DOHH2 (cell line): ENCODE measurements around the gene TTC39A.

Experiments used
- H3F3A ChIP-seq: fragments of 200-600 bp; sonication (generic), shearing (Covaris generic); 2 replicates; pipeline ENCODE4 v1.6.0; 2016; ENCODE audit warnings: antibody characterized with exemption, mild to moderate bottlenecking; ENCODE audit not compliant: control insufficient read depth, insufficient read depth
- H3K27ac ChIP-seq: fragments of 200-600 bp; sonication (generic); 2 replicates; pipeline ENCODE4 v1.5.1; 2014; ENCODE audit warnings: low read depth, mild to moderate bottlenecking, low read length, moderate library complexity
- H3K27me3 ChIP-seq: fragments of 200-600 bp; sonication (generic); 2 replicates; pipeline ENCODE4 v1.6.1; 2014; ENCODE audit warnings: mild to moderate bottlenecking, low read length, mixed read lengths; ENCODE audit not compliant: control insufficient read depth
- H3K36me3 ChIP-seq: fragments of 200-600 bp; sonication (generic); 2 replicates; pipeline ENCODE4 v1.6.1; 2014; ENCODE audit warnings: mild to moderate bottlenecking, low read length, moderate library complexity, mixed read lengths; ENCODE audit not compliant: control insufficient read depth
- H3K4me1 ChIP-seq: fragments of 200-600 bp; sonication (generic); 2 replicates; pipeline ENCODE4 v1.6.1; 2014; ENCODE audit warnings: mild to moderate bottlenecking, low read length, mixed read lengths; ENCODE audit not compliant: control insufficient read depth
- H3K4me2 ChIP-seq: fragments of 200-600 bp; sonication (generic); 2 replicates; pipeline ENCODE4 v1.6.0; 2014; ENCODE audit warnings: mild to moderate bottlenecking, low read length, moderate library complexity
- H3K4me3 ChIP-seq: fragments of 200-600 bp; sonication (generic); 2 replicates; pipeline ENCODE4 v1.5.1; 2014; ENCODE audit warnings: mild to moderate bottlenecking, low read length, mixed read lengths
- H3K79me2 ChIP-seq: fragments of 200-600 bp; sonication (generic); 2 replicates; pipeline ENCODE4 v1.6.1; 2014; ENCODE audit warnings: mild to moderate bottlenecking, low read length, mixed read lengths; ENCODE audit not compliant: control insufficient read depth
- H3K9me2 ChIP-seq: fragments of 200-600 bp; sonication (generic); replicated peaks from 2 replicates; pipeline ENCODE4 v1.6.1; 2014; ENCODE audit warnings: mild to moderate bottlenecking, low read length, mixed read lengths; ENCODE audit not compliant: control insufficient read depth
- H3K9me3 ChIP-seq: fragments of 200-600 bp; sonication (generic); 2 replicates; pipeline ENCODE4 v1.6.1; 2014; ENCODE audit warnings: antibody characterized with exemption, low read length, mixed read lengths; ENCODE audit not compliant: control insufficient read depth, insufficient read depth
- H4K20me1 ChIP-seq: fragments of 200-600 bp; sonication (generic); 2 replicates; pipeline ENCODE4 v1.6.0; 2014; ENCODE audit warnings: low read depth, mild to moderate bottlenecking, antibody characterized with exemption, low read length, moderate library complexity; ENCODE audit not compliant: control insufficient read depth, insufficient read depth
- CTCF ChIP-seq: fragments of 200-600 bp; sonication (generic); IDR thresholded peaks from one replicate; pipeline ENCODE4 v1.5.1; 2014; ENCODE audit warnings: antibody characterized with exemption, mild to moderate bottlenecking, low read depth, low read length; ENCODE audit not compliant: poor library complexity, severe bottlenecking
- EZH2phosphoT487 ChIP-seq: fragments of 200-600 bp; sonication (generic); IDR thresholded peaks from 2 replicates; pipeline ENCODE4 v1.6.1; 2017; ENCODE audit warnings: borderline replicate concordance, mild to moderate bottlenecking, antibody characterized with exemption, low read length, moderate library complexity, mixed read lengths

Gene TTC39A

GRCh38 chr1:51372561-51372960 is 42.2 kb upstream of the TTC39A start:
- Histone ChIP-seq H3K9me3 (no peaks in the 10 kb centered on the region), H3K4me1 (no peaks in the 10 kb centered on the region), H3K9me2 (no peaks in the 10 kb centered on the region), H3K36me3 (peaks cover 45% of the 10 kb centered on the region), H3K27me3 (no peaks in the 10 kb centered on the region), H3K79me2 (no peaks in the 10 kb centered on the region), H3K4me2 (no peak overlapping the region), H4K20me1 (no peaks in the 10 kb centered on the region), H3K4me3 (no peak overlapping the region), H3F3A (no peaks in the 10 kb centered on the region), H3K27ac (no peak overlapping the region)
- TF ChIP-seq EZH2phosphoT487 (no peak), CTCF (no peak)

- no peaks in the 10 kb centered on the region for H3K27me3 ChIP-seq
- H3F3A ChIP-seq = no peaks in the 10 kb centered on the region
- H3K4me1 ChIP-seq = no peaks in the 10 kb centered on the region
- TF ChIP-seq CTCF = no peak
- no peak for TF ChIP-seq EZH2phosphoT487
- no peaks in the 10 kb centered on the region for H3K9me2 ChIP-seq
- H3K9me3 ChIP-seq = no peaks in the 10 kb centered on the region
- no peak overlapping the region for H3K4me3 ChIP-seq
- no peaks in the 10 kb centered on the region for H4K20me1 ChIP-seq
- H3K27ac ChIP-seq = no peak overlapping the region
- no peak overlapping the region for H3K4me2 ChIP-seq
- H3K36me3 ChIP-seq = peaks cover 52% of the 10 kb centered on the region
- H3K79me2 ChIP-seq = no peaks in the 10 kb centered on the region
These were observed 38.8 kb upstream of the TTC39A start for GRCh38 chr1:51369171-51369570.

- no peaks in the 10 kb centered on the region for H3K79me2 ChIP-seq
- H3K4me1 ChIP-seq = no peaks in the 10 kb centered on the region
- H3F3A ChIP-seq = no peaks in the 10 kb centered on the region
- H3K9me2 ChIP-seq = no peaks in the 10 kb centered on the region
- peaks cover 59% of the 10 kb centered on the region for H3K36me3 ChIP-seq
- H4K20me1 ChIP-seq = no peaks in the 10 kb centered on the region
- no peak overlapping the region for H3K27ac ChIP-seq
- no peak for TF ChIP-seq EZH2phosphoT487
- TF ChIP-seq CTCF = no peak
- no peaks in the 10 kb centered on the region for H3K9me3 ChIP-seq
- H3K4me3 ChIP-seq = no peak overlapping the region
- H3K4me2 ChIP-seq = no peak overlapping the region
- no peaks in the 10 kb centered on the region for H3K27me3 ChIP-seq
These were observed 35.4 kb upstream of the TTC39A start for GRCh38 chr1:51365774-51366173.

GRCh38 chr1:51359879-51360278 is 29.5 kb upstream of the TTC39A start:
- H3K4me1 ChIP-seq = no peaks in the 10 kb centered on the region
- H4K20me1 ChIP-seq = no peaks in the 10 kb centered on the region
- no peak overlapping the region for H3K27ac ChIP-seq
- H3K4me2 ChIP-seq = no peak overlapping the region
- no peaks in the 10 kb centered on the region for H3K79me2 ChIP-seq
- H3K4me3 ChIP-seq = no peak overlapping the region
- no peaks in the 10 kb centered on the region for H3K9me3 ChIP-seq
- H3K9me2 ChIP-seq = no peaks in the 10 kb centered on the region
- H3K27me3 ChIP-seq = no peaks in the 10 kb centered on the region
- TF ChIP-seq EZH2phosphoT487 (no peak), CTCF (no peak)
- H3F3A ChIP-seq = no peaks in the 10 kb centered on the region; the same call in 1 of the 2 replicates
- H3K36me3 ChIP-seq = peaks cover 80% of the 10 kb centered on the region
